Measurements from ENCODE around the gene VEGFA.

The VEGFA gene

DNA sequence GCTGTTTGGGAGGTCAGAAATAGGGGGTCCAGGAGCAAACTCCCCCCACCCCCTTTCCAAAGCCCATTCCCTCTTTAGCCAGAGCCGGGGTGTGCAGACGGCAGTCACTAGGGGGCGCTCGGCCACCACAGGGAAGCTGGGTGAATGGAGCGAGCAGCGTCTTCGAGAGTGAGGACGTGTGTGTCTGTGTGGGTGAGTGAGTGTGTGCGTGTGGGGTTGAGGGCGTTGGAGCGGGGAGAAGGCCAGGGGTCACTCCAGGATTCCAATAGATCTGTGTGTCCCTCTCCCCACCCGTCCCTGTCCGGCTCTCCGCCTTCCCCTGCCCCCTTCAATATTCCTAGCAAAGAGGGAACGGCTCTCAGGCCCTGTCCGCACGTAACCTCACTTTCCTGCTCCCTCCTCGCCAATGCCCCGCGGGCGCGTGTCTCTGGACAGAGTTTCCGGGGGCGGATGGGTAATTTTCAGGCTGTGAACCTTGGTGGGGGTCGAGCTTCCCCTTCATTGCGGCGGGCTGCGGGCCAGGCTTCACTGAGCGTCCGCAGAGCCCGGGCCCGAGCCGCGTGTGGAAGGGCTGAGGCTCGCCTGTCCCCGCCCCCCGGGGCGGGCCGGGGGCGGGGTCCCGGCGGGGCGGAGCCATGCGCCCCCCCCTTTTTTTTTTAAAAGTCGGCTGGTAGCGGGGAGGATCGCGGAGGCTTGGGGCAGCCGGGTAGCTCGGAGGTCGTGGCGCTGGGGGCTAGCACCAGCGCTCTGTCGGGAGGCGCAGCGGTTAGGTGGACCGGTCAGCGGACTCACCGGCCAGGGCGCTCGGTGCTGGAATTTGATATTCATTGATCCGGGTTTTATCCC, at the start of gene VEGFA:
VEGFA (plus strand) TSS at position 686 of the 846 bp plus-strand sequence.
- peak; percentile 88 for DNase-seq

DNA sequence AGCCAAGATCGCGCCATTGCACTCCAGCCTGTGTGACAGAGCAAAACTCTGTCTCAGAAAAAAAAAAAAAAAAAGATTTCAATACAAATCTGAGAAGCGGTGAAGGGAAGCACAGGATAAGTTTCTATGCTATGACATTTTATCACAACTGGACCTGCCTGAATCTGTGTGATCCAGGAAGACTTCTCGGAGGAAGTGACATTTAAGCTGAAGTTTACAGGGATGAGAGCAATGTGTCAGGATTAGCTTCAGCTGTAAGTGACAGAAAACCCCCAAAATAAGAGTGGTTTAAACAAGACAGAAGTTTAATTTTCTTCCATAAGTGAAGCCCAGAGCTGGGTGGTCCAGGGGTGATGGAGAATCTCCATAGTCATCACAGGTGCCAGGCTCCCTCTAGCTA, 49.0 kb upstream of the VEGFA start:
- no peak for DNase-seq

DNA sequence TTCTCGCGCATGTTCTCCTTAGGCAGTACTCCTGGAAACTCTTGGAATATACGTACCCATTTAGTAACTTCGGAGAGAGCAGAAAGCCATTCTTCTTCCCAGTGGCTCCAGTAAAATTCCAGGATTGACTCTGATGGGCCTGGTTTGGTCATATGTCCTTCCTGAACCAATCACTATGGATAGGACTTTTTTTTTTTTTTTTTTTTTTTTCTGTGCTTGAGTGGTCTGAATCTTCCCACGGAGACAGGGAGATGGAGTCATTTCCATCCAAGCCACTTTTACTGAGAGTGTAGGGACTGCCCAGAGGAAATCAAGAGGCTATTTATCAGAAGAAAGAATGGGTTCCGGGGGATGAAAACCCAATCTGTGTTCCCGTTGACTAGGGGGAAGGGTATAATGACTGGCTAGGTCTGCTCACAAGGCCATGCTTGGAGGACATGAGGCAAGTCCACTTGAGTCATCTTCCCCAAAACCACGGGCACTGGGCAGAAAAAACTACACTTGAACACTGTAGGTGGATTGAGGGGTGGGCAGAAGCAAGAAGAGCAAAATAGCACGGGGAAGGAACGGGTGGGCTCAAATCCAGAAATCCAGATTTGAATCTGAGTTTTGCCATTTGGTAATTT, 47.0 kb upstream of the VEGFA start:
- no peak for DNase-seq

DNA sequence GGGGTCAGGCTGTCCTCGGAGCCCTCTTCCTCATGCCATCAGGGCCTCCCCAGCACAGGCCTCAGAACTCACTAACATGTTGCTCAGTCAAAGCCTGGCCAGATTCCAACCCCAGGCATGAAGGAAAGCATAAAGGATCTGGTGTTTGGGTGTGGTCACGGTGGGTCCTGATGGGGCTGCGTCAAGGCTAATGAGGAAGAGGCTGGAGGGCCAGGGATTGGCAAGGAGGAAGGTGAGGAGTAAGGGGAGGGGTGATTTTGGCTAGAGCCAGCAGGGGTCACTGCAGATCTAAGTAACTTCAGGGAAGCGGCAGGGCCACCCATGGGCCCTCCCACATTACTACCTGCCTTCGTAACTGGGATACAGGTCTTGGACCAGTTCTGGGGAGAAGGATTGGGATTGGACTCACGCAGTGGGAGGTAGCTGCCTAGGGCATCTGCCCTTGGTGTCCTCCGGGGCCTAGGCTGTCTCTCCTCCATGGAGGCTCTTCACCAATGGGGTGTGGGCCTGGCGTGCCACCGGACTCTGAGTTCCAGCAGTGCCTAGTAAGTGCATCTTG, 46.2 kb upstream of the VEGFA start:
- no peak for DNase-seq

DNA sequence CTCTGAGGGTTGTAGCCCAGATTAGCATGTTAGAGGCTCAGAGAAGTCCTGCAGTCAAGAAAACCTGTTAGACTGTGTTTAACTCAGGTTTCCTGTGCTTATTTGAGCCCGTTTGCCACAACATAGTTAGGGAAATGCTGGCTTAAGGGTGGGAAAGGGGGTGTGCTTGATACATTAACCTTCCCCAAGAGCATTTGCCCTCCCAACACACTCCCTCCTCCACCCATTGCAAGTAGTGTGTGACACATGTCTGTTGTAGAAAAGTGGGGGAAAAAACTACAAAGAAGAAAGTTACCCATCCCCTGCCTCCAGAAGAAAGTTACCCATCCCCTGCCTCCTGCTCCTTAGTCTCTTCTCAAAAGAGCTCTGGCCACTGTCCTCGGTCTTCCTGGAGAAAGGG, 45.7 kb upstream of the VEGFA start:
- no peak for DNase-seq

DNA sequence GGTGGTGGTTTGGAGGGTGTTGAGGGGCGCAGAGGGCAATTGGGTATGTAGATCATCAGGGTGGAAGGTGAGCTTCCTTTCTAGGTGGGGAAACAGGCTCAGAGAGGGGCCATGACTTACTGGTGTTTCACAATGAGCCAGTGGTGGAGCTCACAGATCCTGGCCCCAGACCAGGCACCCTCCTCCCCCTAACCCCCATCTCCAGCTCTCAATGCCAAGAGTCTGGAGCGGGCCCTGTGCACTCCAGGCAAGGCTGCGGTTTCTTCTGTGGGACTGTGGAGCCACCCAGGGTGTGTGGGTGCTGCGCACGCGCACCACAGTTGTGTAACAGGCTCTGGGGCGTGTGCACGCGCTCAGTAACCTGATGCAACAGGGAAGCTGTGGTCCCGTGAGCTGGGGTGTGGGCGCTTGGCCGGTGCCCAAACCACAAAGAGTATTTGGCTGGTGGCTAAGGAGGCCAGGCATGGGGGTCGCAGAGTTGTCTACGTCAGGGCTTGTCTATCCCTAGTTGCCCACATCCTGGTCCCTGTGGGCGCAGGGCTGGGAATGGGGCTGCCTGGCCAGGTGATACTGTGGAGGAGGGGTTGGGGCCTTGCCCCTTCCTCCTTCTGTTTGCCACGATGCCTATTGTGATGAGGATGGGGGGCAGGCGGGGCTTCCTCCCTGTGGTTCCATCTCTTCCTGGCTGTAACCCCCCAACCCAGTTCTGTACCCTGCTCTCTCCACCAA, 44.9 kb upstream of the VEGFA start:
- peak; percentile 48 for DNase-seq

DNA sequence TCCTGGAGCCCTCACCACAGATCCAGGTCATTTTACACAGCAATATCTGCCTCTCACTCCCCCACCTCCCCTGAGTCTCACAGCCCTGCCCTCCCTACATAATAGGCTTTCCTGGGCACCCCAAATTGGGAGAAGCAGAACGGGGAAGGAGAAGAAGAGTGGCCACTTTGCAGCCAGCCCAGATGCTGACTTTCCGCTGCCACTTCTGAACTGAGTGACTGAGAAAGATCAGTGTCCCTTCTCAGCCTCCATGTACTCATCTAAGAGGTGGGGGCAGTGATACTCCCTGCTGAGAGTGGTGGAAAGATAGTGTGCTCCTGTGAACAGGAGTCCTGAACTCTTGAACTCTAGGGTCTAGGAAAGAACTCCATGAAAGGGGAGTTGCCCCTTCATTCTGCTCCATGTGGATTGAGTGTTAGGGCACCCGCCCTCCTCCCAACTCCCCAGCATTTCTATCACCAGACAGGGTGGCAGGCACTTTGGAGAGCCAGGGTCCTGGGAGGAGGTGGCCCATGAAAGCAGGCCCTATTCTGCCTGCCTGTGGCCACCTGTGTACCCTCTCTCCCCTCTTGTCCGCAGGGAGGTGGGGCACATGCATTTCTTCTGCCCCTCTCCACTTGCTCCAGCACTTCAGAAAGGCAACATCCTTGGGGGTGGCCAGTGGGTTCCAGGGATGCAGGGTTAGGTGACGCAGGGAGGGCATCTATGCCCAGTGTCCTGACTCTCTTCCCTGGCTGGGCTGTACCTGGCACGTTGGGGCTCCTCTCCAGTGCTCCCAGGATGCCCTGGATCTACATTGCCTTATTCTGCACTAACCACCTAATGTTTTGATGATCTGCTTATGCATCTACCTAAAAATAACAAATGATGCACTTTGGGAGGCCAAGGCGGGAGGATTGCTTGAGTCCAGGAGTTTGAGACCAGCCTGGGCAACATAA, 44.1 kb upstream of the VEGFA start:
- no peak for DNase-seq

DNA sequence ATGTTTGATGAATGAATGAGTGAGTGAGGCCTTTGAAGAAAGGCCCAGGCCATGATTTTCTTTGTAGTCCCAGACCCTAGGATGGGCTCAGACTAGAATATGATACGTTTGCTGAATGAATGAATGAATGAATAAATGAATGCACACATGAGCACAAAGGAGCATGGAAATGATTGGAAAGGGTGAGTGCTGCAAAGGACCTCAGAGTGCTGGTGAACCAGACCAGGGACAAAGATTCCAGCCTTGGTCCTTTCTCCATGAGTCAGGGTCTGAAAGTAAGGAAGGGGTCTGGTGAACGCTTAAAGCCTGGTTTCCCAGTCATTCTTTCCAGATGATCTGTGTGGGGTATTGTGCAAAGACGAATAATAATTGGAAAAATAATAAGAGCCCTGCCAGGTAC, 42.4 kb upstream of the VEGFA start:
- no peak for DNase-seq

DNA sequence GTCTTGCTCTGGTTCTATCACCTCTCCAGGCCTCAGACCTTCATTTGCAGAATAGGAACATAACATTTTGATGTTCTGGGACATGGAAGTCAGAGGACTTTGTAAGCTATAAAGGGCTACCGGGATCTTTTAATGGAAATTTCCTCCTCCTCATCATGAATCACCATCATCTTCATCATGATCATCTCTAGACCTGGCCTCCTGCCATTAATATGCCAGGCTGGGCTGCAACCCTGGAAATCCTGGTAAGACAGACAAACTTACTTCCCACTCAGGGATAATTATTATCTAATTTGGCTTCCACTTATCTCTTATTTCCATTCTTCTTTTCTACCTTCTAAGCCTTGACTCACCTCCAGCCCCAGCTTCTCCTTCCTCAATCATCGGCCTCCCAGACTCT, 41.4 kb upstream of the VEGFA start:
- no peak for DNase-seq

DNA sequence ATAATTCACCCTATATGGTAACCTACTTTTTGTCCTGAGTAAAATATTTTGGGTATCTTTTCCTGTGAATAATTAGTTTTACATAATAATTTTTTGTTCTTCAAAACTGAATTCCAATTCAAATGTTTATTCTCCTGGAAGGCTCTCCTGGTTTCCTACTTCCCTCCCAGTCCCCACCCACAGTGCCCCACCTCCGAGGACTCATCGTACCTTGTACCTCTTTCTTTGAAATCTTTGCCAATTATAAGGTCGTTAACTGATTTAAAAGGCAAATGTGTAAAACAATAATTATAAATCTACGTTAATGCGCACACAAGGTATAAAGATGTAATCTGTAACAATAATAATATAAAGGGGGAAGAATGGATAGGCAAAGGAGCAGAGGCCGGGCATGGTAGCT, 40.5 kb upstream of the VEGFA start:
- no peak for DNase-seq

DNA sequence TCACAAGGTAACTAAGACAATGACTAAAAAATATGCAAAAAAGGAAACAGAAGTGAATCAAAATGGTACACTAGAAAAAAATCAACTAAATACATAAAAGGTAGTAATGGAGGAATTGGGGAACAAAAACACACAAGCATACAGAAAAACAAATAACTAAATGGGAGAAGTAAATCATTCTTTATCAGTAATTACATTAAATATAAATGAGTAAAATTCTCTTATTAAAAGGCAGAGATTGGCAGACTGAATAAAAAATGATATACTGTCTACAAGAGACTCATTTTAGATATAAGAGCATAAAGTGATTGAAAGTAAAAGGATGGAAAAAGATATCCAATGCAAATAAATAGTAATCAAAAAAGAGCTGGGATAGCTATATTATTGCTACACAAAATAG, 39.4 kb upstream of the VEGFA start:
- DNase-seq, result no peak

DNA sequence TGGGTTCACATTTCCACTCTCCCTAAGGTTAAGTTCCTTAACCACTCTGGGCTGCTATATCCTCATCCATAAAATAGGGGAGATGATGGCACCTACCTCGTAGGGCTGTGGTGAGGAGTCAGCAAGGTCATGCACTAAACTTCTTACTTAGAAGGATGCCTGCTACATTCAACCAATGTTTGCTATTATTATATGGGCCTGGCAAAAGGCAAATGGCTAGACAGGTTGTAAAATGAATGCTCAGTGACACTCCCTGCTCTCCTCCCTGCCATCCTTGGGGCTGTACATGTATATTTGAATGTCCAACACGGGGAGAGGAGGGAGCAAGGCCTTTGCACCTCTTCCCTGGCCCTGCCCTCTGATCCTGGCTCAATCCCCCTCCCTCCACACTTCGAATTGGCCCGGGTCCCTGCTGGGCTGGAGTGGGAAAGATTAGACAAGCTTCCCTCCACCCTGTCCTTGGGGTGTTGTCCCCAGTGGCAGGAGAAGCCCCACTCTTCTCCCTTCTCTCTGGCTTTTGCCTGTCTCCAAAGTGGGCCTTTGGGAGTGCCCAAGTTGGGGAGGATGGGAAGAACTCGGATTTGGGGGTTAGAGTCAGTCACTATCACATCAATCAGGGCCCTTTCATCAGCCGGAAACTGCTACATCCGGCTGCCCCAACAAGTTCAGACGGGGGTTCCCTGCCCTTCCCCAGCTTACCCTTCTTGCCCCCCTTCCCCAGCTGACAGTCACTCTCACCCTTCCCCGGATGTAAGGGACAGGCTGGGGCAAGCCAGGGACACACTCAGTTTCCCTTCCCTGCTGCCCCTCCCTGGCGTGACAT, 36.3 kb upstream of the VEGFA start:
- DNase-seq, result no peak

DNA sequence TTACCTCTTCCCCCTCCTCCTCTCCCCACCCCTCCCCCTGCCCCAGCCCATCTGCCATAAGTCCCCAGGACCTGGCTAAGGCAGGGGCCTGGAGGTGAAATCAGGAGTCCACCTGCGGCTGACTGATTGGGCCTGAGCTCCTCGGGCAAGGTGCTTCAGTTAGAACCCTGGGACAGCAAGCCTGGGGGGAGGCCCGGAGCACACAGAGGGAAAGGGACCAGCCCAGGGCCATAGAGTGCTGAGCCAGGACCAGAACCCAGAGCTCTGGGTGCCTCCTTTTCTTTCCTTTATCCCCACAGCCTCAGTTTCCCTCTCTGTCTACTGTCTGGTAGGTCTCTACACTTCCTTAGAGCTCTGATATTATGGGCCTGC, 35.7 kb upstream of the VEGFA start:
- no peak for DNase-seq

DNA sequence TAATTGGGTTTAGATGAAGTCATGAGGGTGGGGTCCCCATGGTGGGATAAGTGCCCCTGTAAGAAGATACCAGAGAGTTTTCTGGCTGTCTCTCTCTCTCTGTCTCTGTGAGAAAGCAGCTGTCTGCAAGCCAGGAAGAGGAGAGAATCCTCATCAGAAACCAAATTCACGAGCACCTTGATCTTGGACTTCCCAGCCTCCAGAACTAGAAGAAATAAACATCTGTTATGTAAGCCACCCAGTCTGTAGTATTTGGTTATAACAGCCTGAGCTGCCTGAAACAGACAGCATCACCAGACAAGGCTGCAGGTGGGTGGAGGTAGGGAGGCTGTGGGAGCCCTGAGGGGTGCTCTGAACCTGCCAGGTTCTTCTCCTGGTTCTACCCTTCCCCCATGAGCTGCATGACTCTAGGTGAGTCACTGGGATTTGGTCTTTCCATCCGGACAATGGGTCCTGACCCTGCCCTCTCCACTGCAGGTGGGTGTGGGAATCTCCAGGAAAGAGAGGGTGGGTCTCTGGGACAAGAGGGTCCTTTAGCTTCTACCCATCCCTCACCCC, 34.3 kb upstream of the VEGFA start:
- no peak for DNase-seq

DNA sequence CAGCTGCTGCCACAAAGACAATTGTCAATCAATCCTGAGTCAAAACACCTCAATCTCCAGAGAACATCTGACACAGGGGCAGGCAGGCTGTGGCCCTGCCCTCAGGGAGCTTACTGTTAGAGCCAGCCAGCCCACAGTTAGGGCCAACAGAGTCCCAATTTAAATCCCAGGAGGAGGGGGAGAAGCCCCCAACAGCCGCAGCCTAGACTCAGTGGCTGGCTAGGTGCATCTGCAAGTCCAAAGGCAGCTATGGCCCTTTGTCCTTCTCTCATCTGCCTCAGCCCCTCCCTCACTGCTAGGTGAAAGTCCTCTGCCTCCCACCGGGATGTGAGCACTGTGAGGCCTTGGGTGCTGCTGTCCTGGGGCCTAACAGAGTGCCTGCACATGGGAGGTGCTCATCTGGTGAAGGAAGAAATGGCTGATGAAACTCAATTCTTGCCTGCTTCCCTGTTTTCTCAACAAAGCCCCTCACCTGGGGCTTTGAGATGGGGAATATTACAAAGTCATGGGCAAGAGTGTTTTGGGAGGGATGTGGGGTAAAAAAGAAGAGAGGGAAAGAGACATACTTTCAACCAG, 33.7 kb upstream of the VEGFA start:
- DNase-seq, result no peak

DNA sequence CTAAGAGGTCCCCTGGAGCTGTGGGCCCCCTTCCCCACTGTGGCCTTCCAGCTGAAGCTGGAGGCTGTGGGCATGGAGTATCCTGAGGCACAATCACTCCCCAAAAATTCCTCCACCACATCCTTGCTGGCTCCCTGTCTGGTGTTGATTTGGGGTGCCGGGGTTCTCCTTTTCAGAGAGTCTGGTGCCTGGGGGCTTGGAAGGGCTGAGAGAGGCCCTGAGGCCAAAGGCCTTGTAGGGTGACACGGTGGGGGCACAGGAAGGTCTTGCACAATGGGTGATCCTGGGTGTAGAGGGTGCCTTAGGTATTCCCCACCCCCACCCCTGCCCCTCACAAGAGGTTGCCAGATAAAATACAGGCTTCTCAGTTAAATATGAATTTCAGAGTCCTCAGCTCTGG, 33.2 kb upstream of the VEGFA start:
- DNase-seq, result no peak

DNA sequence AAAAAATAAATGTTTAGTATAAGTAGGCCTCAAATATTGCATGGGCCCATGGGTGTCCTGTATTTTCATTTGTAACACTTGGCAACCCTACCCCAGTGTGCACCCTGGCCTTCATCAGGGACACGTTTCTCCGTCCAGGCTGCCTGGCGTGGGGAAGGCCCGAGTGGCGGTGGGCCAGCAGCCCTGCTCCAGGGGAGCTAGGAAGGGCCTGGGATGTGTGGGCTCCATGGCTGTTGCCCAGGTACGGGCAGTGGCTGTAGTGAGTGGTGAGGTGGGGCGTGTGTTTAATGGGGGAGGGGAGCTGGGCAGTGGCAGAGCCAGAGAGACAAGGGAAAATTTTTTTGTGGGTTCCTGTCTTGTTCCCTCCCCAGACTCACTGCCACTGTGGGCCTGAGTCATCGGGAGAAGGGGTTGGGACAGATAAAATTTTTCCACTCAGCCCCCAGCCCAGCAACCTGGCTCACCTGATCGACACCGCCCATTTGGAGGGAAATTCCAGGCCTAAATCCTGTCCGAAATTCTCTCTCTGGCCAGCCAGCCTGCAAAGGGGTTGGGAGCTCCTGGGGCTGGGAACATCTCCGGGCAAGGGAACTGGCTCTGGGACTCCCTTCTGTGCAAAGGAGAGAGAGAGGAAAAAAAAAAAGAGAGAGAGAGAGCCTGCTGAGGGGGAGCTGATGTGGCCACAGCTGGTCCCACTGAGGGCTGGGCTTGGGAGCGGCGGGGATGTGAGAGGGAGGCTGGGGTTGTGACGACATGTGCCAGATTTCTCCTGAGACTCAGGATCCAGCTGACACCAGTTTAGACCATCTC, 32.5 kb upstream of the VEGFA start:
- DNase-seq, result no peak

DNA sequence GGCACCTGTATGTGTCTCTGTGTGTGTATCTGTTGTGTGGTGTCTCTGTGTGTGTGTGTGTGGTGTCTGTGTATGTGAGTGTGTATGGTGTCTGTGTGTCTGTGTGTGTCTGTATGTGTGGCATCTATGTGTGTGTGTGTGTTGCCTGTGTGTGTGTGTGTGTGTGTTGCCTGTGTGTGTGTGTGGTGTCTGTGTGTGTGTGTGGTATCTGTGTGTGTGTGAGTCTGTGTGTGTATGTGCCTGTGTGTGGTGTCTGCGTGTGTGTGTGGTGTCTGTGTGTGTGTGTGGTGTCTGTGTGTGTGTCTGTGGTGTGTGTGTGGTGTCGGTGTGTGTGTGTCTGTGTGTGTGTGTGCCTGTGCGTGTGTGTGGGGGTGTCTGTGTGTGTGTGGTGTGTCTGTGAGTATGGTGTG, 31.7 kb upstream of the VEGFA start:
- no peak for DNase-seq

DNA sequence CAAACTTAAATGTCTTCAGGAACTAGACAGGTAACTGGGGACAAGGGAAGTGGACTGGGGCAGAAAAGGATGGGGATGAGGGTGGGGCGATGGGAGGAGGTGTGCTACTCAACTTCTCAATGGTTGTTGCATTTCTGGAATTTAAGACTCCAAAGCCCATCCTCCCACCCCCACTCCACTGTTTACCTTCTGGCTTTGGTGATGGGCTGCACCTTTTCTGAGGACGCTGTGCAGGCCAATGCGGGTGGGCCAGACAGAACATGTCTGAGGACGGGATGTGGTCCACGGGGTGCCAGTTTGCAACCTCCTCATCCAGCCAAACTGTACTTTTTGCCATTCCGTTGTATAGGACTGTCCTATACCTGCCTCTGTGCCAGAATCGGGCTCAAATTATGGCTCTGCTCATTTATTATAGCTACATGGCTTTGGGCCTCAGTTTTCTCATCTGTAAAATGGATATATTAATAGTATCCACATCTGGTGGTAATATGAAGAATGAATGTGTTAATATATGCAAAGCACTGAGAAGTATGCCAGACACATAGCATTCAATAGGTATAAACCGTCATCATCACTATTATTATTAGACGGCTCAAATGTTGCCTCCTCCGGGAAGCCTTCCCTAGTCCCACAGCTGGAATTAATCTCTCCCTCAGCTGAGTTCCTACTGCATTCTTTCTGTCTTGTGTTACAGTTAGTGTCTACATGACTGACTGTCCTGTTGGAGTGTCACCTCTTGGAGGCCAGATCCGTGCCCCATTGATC, 31.0 kb upstream of the VEGFA start:
- no peak for DNase-seq
